ENCODE data around the gene B3GALT5.
"Not testable (repeated sequence)": the region's sequence is repeated elsewhere in the genome, so short reads cannot be mapped to it uniquely, and the experiment has no call there.

B3GALT5 gene, protein sequence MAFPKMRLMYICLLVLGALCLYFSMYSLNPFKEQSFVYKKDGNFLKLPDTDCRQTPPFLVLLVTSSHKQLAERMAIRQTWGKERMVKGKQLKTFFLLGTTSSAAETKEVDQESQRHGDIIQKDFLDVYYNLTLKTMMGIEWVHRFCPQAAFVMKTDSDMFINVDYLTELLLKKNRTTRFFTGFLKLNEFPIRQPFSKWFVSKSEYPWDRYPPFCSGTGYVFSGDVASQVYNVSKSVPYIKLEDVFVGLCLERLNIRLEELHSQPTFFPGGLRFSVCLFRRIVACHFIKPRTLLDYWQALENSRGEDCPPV
- long read RNA-seq, donor 1: 0 reads
- long read RNA-seq, donor 2: 0 reads
- long read RNA-seq, donor 3: 0 reads
- long read RNA-seq, donor 4: 0 reads
- long read RNA-seq, donor 5: 0 reads
- long read RNA-seq, donor 6: 0 reads
- long read RNA-seq, donor 7: 0 reads
- long read RNA-seq, donor 8: 0 reads

DNA sequence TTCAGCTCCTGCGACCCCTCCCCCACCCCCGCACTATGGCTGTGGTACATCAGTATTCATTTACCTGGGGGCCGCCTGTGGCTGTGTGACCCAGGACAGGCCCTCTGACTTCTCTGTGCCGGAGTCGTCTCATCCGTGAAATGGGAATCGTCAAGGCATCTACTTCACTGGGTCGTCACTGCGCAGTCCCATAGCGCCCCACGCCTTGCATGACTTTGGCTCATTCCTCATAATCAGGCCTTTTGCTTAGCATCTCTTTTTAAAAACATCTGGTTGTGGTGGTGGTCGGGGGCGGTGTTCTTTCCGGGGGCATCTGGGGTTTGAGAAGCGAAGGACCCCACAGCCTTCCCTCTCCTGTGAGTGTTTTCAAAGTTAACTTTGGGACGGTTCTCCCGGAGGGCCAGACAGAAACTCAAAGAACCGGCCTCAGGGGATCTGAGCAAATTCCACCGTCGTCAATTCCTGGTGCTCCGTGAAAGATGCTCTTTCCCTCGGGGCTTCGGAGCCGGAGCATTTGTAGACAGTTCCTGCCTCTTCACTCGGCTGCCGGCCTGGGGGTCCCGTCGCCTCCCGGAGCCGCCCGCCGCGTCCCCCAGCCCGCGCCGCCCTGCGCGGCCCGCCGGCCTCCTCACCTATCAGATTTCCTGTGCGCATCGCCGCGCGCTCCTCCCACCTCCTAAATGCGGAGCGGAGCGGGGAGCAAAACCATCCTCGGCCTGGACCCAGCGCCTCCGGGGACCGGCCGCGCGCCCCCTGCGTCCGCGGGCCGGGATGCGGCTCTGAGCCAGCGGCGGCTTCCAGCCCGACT lies at the start of gene B3GALT5:
B3GALT5 (plus strand) TSS at position 708 of the 808 bp plus-strand sequence. CDS start 47,620 bp downstream, outside the sequence.
- DNase-seq: peak; percentile 56

DNA sequence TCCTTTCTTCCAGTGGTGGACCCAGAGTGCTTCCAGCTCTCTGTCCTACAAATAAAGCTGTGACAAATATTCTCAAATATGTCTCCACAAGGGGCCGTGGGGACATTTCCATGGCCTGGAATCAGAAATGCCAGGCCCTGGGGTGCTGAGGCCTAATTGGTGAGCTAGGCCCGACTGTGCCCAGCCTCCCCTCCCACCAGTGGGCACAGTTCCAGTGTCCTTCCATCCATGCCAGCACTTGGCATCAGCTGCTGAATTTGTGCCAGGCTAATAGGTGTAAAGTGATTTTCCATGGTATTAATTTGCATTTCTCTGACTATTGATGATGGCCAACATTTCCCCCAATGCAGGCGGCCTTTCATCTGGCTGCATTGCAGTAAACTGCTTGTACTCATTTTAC lies 48.5 kb upstream of the B3GALT5 start:
- DNase-seq: no peak

DNA sequence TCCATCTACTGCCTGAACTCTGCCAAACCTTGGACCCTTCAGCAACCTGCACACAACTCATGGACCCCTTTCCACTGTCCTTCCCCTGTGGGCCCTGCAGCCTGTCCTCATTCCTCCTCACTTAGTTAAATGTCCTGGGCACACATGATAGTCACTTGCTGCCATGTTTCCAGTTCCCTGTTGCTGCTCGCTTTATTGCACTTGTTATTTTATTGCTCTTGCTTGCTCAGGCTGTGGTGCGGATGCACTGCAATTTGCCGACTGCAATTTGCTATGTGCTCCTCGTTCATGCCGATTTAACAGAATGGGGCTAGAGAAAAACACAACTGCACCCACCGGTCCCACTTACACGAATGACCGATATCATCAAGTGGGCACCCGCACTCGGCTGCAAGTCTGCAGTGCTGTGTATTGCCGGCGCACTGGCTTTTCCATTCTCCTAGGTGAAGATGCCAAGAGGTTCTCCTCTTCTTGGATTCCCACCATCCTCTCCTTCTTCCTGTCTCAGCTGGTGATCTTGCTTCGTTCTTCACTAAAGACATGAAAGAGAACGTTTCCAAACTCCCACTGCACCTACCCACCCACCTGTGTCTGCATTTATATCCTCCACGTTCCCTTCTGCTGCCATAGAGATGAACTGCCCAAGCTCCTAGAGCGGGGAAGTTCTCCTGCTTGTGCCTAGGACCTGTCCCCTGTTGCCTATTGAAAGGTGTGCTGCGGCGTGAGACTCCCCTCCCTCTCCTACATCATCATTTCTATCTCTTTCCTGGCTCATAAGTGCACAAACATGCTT lies 45.4 kb upstream of the B3GALT5 start:
- no peak for DNase-seq

DNA sequence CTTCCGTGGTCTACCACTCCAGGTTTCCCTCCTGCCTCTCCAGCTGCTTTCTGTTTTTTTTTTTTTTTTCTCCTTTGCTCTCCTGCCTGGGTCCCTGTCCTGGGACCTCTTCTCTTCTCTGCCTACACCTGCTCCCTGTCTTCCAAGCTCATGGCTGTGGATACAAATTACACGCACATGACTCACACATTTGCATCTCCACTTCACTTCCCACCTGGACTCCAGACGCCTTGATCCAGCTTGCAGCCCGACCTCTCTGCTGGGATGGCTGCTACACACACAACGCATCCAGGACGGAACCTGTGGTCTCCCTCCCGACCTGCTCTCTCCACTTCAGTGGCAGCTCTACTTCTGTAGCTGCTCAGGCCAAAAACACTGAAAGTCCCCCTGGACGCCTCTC lies 44.4 kb upstream of the B3GALT5 start:
- no peak for DNase-seq

DNA sequence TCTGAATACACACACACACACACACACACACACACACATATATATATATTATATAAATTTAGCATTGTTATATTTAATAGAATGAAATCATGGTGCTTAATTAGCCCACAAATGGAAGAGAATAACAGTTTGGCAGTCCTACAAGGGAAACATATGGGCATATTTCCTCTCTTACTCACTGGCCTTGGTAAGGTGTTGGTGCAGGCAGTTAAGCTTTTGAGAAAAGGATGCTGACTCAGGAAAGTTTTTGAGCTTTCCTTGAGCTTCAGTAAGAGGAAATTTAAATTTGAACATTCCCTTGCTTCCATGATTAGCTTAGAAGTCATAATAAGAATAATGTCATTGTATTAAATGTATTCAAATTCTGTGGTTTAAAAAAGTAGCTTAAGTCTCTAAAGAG lies 37.0 kb upstream of the B3GALT5 start:
- DNase-seq: no peak

DNA sequence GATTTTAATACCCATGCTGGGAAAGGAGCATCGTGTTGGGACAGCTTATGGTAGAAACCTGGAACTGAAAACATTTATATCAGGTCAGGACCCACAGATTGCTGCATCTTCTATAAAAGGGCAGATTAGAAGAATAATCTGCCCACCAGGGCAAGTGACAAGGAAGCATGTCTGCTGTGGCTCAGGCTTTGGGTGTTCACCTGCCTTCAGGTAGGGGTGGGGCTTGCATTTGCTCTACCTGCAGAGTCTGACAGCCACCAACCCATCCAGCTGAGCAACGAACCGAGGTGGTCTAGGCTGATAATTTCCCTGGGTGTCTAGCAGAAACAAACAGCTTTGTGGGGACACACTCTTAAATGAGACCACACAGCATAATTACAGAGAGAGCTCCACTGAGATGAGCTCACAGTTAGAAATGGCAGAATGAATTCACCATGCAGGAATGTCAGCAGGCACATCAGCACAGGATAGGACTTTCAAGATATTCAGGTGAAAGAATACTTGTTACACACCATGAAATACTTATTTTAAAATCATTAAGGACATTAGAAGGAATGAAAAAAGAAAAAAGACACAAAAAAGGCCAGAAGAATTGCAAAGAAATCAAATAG lies 36.1 kb upstream of the B3GALT5 start:
- DNase-seq: no peak

DNA sequence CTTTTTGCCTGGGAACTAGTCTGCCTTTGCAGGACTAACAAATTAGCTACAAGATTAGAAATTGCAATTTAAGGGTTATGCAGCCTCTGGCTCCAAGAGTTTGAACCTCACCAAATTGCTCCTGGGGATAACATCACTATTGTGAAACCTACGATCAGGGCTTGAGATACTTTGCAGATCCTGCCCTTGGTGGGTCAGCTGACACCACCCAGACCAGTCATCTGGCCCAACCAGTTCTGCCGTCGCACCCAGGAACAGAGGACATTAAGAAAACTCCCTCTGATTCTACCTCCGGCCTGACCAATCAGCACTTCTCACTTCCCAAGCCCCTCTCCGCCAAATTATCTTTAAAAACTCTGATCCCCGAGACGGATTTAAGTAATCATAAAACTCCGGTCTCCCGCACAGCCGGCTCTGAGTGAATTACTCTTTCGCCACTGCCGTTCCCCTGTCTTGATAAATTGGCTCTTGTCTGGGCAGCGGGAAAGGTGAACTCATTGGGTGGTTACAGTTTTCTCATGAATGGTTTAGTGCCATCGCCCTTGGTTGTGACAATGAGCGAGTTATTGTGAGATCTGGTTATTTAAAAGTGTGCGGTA lies 32.9 kb upstream of the B3GALT5 start:
- DNase-seq: no peak

DNA sequence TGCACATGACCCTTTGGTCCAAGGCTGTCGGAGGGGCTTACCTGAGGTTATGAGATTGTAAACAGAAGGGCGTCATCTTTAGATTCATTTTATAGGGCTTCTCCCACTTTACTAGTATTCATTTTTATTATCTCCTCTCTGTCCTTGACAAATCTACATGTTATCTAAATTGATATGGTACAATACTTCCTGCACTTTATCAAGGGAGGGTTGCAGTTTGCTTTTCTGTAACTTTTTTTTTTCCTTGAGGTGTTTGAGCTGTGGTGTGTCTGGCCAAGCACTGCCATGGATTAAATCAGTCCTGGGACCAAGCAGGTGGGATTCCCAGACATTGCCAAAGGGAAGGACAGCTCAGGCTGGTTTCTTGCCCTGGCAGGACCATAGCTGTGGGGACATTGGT lies 32.0 kb upstream of the B3GALT5 start:
- no peak for DNase-seq

DNA sequence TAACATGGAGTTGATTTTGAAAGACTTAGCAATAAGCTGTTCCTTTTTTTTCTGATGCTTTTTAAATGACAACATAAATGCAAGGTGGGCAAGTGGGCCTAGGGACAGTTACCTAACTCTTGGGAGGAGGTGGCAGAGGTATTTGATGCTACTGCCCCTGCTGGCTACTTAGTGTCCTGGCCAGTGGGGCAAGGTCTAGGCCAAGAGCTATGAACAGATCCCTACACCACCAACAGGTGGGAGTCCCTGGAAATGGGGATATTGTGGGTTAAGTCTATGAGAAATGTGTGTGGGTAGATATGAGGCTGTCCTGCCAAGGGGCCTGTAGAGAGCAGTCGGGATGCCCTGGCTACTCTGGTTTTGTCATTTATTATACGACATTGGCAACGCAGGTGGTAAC lies 31.3 kb upstream of the B3GALT5 start:
- no peak for DNase-seq

DNA sequence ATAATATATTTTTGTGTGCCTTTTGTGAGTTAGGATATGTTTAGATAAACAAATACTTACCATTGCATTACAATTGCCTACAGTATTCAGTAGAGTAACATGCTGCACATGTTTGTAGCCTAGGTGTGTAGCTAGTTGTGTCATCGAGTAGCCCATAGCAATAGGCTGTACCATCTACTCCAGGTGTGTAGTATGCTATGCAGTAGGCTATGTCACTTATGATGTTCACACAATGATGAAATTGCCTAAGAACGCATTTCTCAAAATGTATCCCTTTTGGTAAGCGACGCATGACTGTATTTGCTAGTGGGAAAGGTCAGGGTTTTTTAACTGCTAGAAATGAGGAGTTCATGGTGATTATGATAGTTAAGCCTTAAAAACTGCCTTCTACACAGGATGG lies 30.0 kb upstream of the B3GALT5 start:
- no peak for DNase-seq

DNA sequence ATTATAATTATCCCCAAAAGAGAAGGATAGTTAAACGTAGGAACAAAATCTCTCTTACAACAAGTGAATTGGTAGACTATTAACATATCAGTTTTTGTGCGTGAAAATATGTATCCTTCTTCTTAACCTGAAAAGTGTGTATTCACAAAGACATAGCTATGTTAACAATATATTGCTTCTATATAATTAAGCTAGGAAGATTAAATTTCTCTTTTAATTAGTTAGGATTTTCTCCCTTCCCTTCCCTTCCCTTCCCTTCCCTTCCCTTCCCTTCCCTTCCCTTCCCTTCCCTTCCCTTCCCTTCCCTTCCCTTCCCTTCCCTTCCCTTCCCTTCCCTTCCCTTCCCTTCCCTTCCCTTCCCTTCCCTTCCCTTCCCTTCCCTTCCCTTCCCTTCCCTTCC lies 29.2 kb upstream of the B3GALT5 start:
- not testable (repeated sequence) for DNase-seq

DNA sequence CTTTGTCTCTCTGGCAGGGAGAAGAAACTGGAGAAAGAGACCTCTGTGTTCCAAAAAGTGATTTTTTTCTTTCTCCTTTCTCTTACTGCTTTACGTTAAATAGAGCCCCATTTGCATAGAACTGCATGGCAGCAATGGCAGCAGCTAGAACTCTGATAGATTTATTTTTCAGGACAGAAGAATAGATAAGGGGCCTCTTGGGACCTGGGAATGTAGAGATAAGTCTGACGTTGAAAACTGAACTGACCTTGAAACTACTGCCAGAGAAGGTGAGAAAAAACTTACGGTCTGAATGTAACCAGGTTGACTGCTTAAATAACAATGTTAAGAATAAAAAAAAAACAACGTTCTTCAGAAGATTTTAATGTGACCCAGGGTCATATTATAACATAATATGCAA lies 25.4 kb upstream of the B3GALT5 start:
- no peak for DNase-seq

DNA sequence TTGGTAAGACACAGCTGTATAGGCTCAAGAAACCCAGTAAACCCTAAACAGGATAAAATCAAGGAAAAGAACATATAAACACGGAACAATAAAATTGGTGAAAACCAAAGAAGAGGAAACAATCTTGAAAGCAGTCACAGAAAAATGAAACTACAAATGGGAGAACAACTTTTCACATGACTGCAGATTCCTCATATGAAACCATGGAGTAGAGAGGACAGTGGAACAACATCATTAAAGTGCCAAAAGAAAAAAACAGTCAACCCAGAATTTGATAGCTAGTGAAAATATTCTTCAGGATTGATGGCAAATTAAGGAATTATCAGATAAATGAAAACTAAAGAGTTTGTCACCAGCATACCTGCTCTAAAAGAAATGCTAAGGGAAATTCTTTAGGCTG lies 23.9 kb upstream of the B3GALT5 start:
- DNase-seq: no peak

DNA sequence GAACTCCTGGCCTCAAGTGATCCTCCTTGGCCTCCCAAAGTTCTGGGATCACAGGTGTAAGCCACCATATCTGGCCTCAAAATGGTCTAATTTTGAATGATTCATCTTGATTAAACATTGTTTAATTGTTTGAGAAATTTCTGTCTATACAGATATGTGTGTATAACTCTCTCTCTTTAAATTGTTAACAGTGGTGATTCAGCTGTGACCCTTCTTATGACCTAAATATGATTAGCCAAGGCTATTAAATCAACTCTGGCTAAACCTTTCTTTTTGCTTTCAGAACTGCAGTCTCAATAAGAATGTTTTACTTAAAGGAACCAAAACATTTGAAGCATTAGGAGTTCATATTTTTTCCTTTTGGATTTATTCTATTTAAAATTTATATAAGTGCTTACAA lies 19.2 kb upstream of the B3GALT5 start:
- DNase-seq: no peak

DNA sequence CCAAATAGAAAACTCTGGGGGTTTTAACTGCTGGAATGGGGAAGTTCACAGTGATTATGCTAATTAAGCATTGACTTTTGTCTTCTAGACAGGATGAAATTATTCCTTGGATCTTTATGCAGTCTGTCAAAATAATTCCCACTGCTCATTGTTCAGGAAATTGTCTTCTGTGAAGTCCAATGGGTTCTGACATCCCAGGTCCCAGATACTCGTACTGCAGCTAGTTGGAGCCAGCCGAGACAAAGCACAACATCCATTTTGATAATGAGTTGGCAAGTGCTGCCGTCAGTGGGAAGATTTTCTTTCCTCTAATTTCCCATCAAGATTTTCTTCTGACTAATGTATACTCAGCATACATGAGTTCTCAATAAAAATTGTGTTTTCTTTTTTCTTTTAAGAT lies 17.3 kb upstream of the B3GALT5 start:
- no peak for DNase-seq

DNA sequence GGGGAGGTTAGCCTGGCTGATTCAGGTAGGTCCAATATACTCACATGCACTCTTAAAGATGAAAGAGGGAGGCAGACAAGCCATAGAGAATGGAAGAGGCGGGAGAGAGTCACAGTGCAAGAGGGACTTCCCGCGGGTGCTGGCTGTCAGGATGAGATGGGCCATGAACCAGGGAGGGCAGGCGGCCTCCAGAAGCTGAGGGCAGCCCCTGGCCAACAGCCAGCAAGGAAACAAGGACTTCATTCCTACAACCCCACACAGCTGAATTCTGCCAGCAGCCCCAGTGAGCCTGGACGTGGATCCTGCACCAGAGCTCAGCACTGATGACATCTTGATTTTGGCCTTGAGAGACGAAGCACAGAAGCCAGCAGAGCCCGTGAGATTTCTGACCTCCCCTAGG lies 15.1 kb upstream of the B3GALT5 start:
- no peak for DNase-seq

DNA sequence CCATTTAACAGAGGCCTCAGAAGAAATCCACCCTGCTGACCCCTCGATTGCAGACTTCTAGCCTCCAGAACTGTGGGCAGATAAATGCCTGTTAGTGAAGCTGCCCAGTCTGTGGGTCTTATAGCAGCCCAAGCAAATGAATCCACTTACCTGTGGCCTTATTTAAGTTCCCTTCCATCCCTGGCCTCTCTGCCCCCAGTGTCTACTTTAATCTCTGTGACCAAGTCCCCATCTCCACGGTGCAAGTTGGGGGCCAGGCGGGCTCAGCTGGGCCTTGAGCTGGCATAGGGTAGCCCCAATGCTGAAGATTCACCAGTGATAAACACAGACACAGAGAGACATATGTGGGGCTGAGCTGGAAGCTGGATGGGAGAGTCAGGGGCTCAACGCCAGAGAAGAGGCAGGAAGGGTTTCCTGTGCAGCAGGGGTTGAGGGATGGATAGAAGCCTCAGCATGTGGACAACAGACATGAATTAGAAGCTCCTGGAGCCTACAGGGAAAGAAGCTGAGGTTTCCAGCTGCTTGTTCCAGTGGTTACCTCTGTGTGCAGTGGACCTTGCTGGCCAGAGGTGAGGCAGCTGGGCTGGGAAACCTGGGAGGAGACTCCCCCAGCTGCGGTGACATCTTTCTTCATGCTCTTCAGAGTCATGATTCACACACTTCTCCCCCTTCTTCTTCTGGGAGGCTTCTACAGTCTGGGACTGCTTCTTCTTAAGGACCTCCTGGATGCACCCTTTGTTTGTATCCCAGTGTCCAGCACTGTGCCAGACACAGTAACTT lies 13.4 kb upstream of the B3GALT5 start:
- DNase-seq: no peak

DNA sequence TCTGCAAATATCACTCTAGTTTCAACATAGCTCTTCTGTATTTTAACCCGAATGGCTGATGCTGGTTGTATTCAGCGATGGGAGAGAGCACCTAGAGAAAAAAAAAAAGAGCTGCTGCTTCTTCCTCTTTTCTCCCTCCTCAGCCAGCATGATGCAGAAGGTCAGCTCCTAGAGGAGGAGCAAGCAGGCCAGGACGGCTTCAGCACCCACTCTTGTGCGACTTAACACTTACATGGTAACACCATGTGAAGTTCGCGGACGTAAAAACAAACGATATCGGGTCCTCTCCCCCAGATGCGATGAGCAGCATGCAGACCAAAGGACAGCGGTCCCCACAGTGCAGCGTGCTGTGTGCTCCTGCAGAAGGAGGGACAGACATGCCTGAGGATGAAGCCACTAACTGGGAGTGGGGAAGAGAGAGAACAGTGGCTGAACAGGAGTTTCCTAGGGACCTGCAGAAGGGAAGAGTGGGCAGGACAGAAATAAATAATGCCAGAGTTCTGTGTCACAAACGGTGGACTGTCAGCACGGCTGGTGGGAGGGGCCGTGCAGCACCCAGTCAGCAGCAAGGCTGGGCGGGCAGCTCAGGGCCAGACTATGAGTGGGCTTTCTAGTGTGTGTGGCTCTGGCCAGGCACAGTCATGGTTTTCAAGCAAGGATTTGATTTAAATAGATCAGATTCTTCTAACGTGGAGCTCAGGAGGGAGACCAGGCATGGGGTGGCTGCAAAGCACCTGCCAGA lies 11.4 kb upstream of the B3GALT5 start:
- peak; percentile 28 for DNase-seq

DNA sequence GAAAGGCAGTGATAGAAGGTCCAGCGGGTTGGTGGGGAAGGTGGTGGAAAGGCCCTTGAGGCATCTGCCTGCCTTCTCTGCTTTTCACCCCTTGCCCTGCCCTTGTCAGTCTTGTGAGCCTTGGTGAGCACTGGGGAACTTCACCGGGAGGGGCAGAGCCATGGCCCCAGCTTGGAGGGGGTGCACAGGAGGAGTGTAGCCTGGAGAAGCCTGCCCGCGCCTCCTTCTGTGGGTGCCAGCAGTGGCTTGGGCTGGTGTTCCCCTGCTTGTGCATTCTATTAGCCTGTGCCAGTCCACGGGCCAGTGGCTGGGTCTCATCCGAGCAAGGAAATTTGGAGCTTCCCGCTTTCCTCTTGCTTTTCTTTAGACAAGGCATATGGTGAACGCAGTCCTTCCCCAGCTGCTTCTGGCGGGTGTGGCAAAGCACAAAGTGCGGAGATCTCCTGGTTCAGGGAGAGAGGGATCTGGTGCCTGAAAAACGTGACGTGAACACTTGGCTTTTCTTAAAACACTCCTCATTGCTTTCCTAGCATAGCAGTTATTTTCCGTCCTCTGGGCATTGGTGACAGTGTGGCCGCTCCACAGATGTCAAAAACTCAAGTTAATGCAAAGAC lies 10.6 kb upstream of the B3GALT5 start:
- DNase-seq: no peak

DNA sequence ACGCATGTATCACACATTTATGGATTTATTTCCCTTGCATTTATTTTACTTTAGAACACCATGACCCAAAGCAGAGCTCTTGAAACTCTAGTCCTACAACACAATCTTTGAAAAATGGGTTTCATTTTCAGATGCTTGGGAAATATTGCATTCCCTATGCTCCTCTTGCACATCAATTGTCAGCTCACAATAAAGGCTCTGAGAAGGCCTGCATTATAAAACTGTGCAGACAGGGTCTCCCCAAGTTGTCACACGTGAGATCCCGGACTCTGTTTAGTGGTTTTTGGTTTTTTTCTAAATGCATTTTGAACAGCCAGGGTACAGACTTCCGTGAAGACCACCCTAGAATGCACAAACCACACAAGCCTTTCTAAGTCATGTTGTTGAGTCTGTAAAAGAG lies 9.9 kb upstream of the B3GALT5 start:
- DNase-seq: no peak

Data from right kidney (tissue), 9 donors.